ENCODE data around the gene HOXA13. TPM values are rescaled to one million over a fixed set of nuclear protein-coding genes. Genes with fewer than 3 reads are reported as not detected.

HOXA13 gene
- total RNA-seq, 2 experiments from 2014 or later = 0.32 to 0.54 TPM

DNA sequence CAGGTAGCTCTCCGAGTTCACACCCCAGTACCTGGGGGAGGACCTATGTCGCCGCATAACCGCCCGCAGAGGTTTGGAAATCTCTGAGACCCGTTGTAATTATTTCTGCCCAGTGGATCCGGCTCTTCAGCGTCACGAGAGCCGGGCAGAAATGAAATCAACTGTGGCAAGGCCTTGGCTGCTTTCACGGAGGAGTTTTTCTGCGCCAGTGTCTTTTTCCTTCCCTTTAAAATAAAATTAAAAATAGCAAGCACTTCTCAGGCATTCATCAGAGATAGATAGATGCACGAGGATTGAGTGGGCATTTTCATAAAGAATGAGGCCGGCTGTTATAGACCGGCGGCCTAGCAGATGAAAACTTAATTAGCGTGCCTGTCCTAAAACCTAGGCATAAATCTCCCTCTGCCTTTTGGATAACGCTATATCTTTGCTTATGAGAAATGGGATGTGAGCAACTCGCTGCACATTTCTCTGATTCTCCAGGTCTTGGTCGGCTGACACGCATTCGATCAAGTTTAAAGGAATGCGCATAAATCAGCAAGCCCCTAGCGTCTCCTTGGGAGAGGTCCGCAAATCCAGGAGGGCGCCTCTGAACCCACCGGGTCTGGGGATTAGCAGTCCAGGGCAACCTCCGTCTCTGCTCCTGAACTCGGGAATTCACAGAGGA, 6.4 kb downstream of the HOXA13 start:
- H3K9me3 ChIP-seq (ENCODE audit: low read length) = no peaks in the 10 kb centered on the region
- H3K4me1 ChIP-seq (ENCODE audit: insufficient read depth, low read length, poor library complexity, severe bottlenecking) = no peaks in the 10 kb centered on the region
- CTCF ChIA-PET (ENCODE audit: unreplicated experiment) = no interaction called here
- no peaks in the 10 kb centered on the region for H3K36me3 ChIP-seq (ENCODE audit: insufficient read depth, low read length)
- H3K27ac ChIP-seq (ENCODE audit: low read depth, low read length, poor library complexity, severe bottlenecking) = no peak overlapping the region
- peak overlapping the region; percentile 43; the same call in 1 of the 2 replicates for H3K4me2 ChIP-seq (ENCODE audit: low read length)
- no peak for DNase-seq (ENCODE audit: low spot score)
- BruUV-seq (replicated peaks) = no TSS peak
- H4K20me1 ChIP-seq (ENCODE audit: insufficient read depth, low read length) = no peaks in the 10 kb centered on the region
- no peak overlapping the region for H3K4me3 ChIP-seq (ENCODE audit: low read depth, low read length, poor library complexity, severe bottlenecking)
- no peak overlapping the region for H2AFZ ChIP-seq (ENCODE audit: low read length)
- no peaks in the 10 kb centered on the region for H3K79me2 ChIP-seq (ENCODE audit: insufficient read depth, low read depth, low read length)
- intact Hi-C loops (cut with micrococcal nuclease; ENCODE audit: unreplicated experiment) = loop anchor here (10.0 kb wide), 2 partner anchors 471 to 831 kb away; partner anchors contain the start of gene HIBADH
- TF ChIP-seq, protein P1, sequence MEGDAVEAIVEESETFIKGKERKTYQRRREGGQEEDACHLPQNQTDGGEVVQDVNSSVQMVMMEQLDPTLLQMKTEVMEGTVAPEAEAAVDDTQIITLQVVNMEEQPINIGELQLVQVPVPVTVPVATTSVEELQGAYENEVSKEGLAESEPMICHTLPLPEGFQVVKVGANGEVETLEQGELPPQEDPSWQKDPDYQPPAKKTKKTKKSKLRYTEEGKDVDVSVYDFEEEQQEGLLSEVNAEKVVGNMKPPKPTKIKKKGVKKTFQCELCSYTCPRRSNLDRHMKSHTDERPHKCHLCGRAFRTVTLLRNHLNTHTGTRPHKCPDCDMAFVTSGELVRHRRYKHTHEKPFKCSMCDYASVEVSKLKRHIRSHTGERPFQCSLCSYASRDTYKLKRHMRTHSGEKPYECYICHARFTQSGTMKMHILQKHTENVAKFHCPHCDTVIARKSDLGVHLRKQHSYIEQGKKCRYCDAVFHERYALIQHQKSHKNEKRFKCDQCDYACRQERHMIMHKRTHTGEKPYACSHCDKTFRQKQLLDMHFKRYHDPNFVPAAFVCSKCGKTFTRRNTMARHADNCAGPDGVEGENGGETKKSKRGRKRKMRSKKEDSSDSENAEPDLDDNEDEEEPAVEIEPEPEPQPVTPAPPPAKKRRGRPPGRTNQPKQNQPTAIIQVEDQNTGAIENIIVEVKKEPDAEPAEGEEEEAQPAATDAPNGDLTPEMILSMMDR (conservative IDR thresholded peaks at IDR 0.05; ENCODE audit: low read length) = no peak
- no peaks in the 10 kb centered on the region for H3K9me2 ChIP-seq (ENCODE audit: insufficient read depth, low read length)
- POLR2A ChIA-PET = interaction anchor here (0.5 kb wide), 1 partner anchor 33 kb away, joined by 3 read pairs; no protein-coding TSS in a partner anchor

DNA sequence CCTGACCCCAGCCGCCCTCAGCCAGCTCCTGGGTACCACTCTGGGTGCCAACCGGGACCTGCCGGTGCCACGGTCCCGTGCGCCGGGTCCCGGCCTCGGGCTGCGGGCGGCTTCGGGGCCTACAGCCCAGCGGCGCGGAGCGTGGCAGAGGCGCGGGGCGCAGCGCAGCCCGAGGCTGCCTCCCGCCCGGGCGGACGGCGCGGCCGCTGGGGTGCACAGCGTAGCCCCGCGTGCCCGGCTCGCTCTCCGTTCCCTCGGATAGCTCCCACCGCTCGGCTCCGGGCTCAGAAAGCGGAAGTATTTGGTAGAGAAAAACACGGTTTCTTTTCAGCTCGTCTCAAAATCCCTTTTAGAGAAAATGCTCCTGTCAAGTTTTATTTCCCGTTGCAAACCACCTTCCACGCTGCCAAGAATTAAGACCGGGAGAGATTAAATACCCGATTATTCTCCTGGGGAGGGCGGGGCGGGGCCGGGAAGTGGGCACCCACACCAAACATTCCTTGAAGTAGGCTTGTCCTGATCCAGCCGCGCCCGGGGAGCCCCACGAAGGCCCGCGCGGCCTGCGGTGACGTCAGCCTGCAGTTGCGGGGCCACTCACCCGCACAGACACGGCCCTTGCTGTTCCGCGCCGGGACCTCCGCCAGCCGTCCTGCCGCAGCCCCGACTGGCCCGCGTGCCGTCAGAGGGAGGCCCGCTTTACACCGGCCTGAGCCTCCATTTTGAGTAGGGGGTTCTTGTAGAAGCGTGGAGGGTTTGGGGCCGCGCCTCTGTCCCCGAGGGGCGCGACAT, 7.2 kb downstream of the HOXA13 start:
- Histone ChIP-seq H2AFZ (ENCODE audit: low read length) (no peak overlapping the region), H3K36me3 (ENCODE audit: insufficient read depth, low read length) (no peaks in the 10 kb centered on the region), H3K27ac (ENCODE audit: low read depth, low read length, poor library complexity, severe bottlenecking) (no peak overlapping the region), H3K79me2 (ENCODE audit: insufficient read depth, low read depth, low read length) (no peaks in the 10 kb centered on the region), H3K4me2 (ENCODE audit: low read length) (peak overlapping the region; percentile 43; the same call in 1 of the 2 replicates), H3K9me2 (ENCODE audit: insufficient read depth, low read length) (no peaks in the 10 kb centered on the region), H3K4me3 (ENCODE audit: low read depth, low read length, poor library complexity, severe bottlenecking) (no peak overlapping the region), H3K9me3 (ENCODE audit: low read length) (no peaks in the 10 kb centered on the region), H3K4me1 (ENCODE audit: insufficient read depth, low read length, poor library complexity, severe bottlenecking) (no peaks in the 10 kb centered on the region), H4K20me1 (ENCODE audit: insufficient read depth, low read length) (no peaks in the 10 kb centered on the region)
- intact Hi-C loops (cut with micrococcal nuclease; ENCODE audit: unreplicated experiment) = loop anchor here (10.0 kb wide), 2 partner anchors 472 to 832 kb away; partner anchors contain the start of gene HIBADH
- no peak for DNase-seq (ENCODE audit: low spot score)
- TF ChIP-seq, protein P1 (conservative IDR thresholded peaks at IDR 0.05; ENCODE audit: low read length) = no peak
- TF ChIP-seq EZH2phosphoT487 (IDR thresholded peaks at IDR 0.05; ENCODE audit: borderline replicate concordance, low read depth, low read length) = no peak
- POLR2A ChIA-PET = interaction anchor here (0.5 kb wide), 1 partner anchor 32 kb away, joined by 3 read pairs; no protein-coding TSS in a partner anchor
- no TSS peak for BruUV-seq (replicated peaks)
- CTCF ChIA-PET (ENCODE audit: unreplicated experiment) = no interaction called here

Data from OCI-LY7 (cell line).